NB4 (cell line): ENCODE measurements around the gene HS6ST2.

ENCODE experiments used
- DNase-seq: peaks from one replicate; pipeline ENCODE4 v3.0.0; 2010; ENCODE audit warnings: low read depth
- H3K4me3 ChIP-seq: one replicate; pipeline ENCODE4 v1.5.1; 2011; ENCODE audit warnings: mild to moderate bottlenecking, low read depth, low read length, moderate library complexity
- MYC ChIP-seq: IDR thresholded peaks from 2 replicates; pipeline ENCODE4 v1.6.1; 2011; ENCODE audit warnings: low read depth, low read length
- POLR2A ChIP-seq: IDR thresholded peaks from 2 replicates; pipeline ENCODE4 v1.6.1; 2011; ENCODE audit warnings: mild to moderate bottlenecking; ENCODE audit not compliant: insufficient read length; ENCODE audit errors: extremely low read depth
- TF ChIP-seq, protein P1 (sequence below): IDR thresholded peaks from one replicate; pipeline ENCODE4 v1.5.1; 2012; ENCODE audit warnings: low read depth, low read length
- TF ChIP-seq, protein P2 (sequence below): IDR thresholded peaks from 2 replicates; pipeline ENCODE4 v1.6.1; 2011; ENCODE audit warnings: low read depth, low read length

Gene HS6ST2

GRCh38 chrX:132961511-132961910 is 3.1 kb upstream of the HS6ST2 start:
- TF ChIP-seq, protein P1, sequence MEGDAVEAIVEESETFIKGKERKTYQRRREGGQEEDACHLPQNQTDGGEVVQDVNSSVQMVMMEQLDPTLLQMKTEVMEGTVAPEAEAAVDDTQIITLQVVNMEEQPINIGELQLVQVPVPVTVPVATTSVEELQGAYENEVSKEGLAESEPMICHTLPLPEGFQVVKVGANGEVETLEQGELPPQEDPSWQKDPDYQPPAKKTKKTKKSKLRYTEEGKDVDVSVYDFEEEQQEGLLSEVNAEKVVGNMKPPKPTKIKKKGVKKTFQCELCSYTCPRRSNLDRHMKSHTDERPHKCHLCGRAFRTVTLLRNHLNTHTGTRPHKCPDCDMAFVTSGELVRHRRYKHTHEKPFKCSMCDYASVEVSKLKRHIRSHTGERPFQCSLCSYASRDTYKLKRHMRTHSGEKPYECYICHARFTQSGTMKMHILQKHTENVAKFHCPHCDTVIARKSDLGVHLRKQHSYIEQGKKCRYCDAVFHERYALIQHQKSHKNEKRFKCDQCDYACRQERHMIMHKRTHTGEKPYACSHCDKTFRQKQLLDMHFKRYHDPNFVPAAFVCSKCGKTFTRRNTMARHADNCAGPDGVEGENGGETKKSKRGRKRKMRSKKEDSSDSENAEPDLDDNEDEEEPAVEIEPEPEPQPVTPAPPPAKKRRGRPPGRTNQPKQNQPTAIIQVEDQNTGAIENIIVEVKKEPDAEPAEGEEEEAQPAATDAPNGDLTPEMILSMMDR, result no peak
- TF ChIP-seq MYC (no peak), POLR2A (no peak)
- TF ChIP-seq, protein P2, sequence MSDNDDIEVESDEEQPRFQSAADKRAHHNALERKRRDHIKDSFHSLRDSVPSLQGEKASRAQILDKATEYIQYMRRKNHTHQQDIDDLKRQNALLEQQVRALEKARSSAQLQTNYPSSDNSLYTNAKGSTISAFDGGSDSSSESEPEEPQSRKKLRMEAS, result no peak

GRCh38 chrX:132957211-132958090 is 978 bp downstream of the HS6ST2 start:
- DNase-seq, result no peak
- no peak overlapping the region for H3K4me3 ChIP-seq
- TF ChIP-seq POLR2A, result no peak
- no peak for TF ChIP-seq MYC
- TF ChIP-seq, protein P1, result no peak
- TF ChIP-seq, protein P2, result no peak

More at GRCh38 chrX:132961511-132961910, 3.1 kb upstream of the HS6ST2 start:
- no peak for DNase-seq
- H3K4me3 ChIP-seq, result no peak overlapping the region

DNA sequence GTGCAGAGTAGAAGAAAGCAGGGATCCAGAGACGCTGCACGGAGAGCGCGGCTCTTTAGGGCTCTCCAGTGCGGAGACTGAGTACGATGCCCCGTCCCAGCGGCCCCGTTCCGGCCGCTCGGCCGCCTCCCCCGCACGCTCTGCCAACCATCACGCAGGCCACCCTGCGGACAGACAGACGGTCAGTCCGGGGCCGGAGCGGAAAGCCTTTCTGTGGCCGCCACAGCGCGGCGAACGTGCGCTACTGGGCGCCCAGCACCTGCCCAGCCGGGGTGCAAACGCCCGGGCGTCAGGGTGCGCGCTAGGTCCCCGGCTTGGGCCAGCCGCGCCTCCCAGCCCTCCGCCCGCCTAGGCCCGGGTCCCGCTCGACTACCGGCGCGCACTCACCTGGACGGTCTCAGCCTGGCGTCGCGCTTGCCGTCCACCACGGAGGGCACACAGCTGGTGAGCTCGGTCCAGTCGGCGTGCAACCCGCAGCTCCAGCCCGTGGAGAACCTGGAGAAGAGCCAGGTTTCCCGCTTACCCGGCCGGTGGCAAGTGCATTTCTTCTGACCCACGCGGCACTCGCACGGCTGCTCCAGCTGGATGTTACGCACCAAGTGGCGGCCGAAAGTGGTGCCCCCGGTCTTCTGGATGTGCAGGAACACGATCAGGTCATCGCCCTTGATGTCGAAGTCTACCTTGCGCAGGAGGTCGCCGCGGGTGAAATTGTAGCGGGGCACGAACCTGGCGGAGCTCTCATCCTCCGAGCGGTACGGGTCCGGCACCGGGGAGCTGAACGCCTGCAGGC is 1.8 kb downstream of the HS6ST2 start:
- TF ChIP-seq POLR2A (no peak), MYC (no peak)
- TF ChIP-seq, protein P1, result no peak
- TF ChIP-seq, protein P2, result no peak
- no peak for DNase-seq
- H3K4me3 ChIP-seq, result no peak overlapping the region

DNA sequence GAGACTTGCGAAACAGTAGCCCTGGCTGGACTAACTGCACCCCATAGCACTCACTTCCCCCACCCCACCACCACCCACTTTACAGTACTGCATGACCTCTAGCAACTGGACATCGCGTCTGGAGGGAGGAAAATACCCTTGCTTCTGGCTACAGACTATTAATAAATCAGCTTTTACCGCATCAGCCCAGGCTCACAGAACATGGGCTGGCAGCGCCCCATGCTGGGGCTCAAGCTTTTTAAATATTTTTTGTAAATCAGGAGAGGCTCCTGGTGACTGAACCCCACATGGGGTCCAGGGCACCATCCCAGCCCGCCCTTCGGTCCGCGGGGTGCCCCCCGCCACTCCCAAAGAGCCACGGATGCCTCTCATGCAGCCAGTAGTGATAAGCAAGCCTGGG is 2.7 kb downstream of the HS6ST2 start:
- TF ChIP-seq, protein P2, result no peak
- TF ChIP-seq POLR2A (no peak), MYC (no peak)
- TF ChIP-seq, protein P1, result no peak
- no peak overlapping the region for H3K4me3 ChIP-seq
- no peak for DNase-seq

DNA sequence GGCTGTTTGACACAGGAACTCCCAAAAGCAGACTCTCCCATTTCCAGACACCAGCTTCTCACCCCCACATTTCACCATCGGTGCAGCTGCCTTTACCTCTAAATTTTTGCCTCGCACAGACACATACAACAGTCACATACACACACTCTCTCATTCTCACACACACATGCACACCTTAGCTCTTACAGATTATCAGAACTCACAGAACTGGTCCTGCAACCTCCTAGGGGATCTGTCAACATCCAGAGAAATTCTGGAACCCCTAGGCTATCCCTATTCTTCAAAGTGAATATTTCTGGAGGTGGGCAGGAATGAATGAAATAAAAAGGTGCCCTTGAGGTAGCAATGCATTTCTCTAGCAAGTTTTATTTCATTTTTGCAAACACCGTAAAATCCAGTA is 4.1 kb downstream of the HS6ST2 start:
- TF ChIP-seq, protein P2, result no peak
- TF ChIP-seq, protein P1, result no peak
- TF ChIP-seq POLR2A, result no peak
- TF ChIP-seq MYC, result no peak
- H3K4me3 ChIP-seq, result no peak overlapping the region
- no peak for DNase-seq
